ENCODE measurements around the gene C19orf12. TPM values are rescaled to one million over a fixed set of nuclear protein-coding genes. Genes with fewer than 3 reads are reported as not detected.
A peak's percentile ranks its signal among the peaks of the same experiment; 100 is the strongest.
"Not testable (repeated sequence)": the region's sequence is repeated elsewhere in the genome, so short reads cannot be mapped to it uniquely, and the experiment has no call there.

The C19orf12 gene
- total RNA-seq, 1 experiment from 2014 or later: 60.3 TPM

- in situ Hi-C loops (cut with HindIII; ENCODE audit: low pct_unique_long_range_greater_than_20kb, low sequenced_read_pairs): no loop called here
- no peak for DNase-seq (ENCODE audit: low read depth, low spot score)
Observed at GRCh38 chr19:29741226-29741625, 26.2 kb upstream of the C19orf12 start.

- no peak for DNase-seq (ENCODE audit: low read depth, low spot score)
- in situ Hi-C loops (cut with HindIII; ENCODE audit: low pct_unique_long_range_greater_than_20kb, low sequenced_read_pairs): no loop called here
Observed at GRCh38 chr19:29737461-29738000, 22.5 kb upstream of the C19orf12 start.

DNA sequence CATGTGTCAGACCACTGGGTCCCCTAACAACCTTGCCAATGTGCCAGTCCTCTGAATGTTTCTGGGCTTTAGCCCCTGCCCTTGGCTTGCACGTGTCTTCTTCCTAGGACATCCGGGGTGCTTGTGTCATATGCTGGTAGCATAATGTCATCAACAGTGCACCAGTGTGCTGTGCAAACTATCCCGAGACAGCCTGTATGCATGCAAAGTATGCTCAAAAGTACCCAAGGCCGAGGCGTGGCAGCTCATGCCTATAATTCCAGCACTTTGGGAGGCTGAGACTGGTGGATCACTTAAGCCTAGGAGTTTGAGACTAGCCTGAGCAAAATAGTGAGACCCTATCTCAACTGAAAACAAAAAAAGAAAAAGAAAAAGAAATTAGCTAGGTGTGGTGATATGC lies 20.8 kb upstream of the C19orf12 start:
- in situ Hi-C loops (cut with HindIII; ENCODE audit: low pct_unique_long_range_greater_than_20kb, low sequenced_read_pairs): no loop called here
- no peak for DNase-seq (ENCODE audit: low read depth, low spot score)

- in situ Hi-C loops (cut with HindIII; ENCODE audit: low pct_unique_long_range_greater_than_20kb, low sequenced_read_pairs): no loop called here
- DNase-seq (ENCODE audit: low read depth, low spot score): no peak
Observed at GRCh38 chr19:29731331-29731850, 16.3 kb upstream of the C19orf12 start.

DNA sequence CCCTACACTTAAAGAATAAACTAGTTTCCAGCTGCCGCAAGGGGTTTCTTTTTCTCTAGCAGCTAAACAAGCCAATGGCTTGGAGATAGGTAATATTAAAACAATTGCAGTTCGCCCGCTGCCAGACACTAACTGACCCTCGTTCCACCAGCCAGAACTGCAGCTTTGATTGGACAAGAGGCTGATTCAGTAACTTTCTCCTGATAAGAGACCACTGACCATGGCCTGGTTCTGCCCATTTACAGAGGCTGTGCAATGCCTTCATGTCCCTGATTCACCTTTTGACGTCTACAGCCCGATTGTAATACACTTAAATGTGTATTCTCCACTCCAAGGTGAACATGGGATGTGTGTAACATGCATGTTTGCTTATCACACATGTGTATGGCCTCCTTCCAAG lies 12.8 kb upstream of the C19orf12 start:
- in situ Hi-C loops (cut with HindIII; ENCODE audit: low pct_unique_long_range_greater_than_20kb, low sequenced_read_pairs): no loop called here
- DNase-seq (ENCODE audit: low read depth, low spot score): no peak

- no peak for DNase-seq (ENCODE audit: low read depth, low spot score)
- in situ Hi-C loops (cut with HindIII; ENCODE audit: low pct_unique_long_range_greater_than_20kb, low sequenced_read_pairs): no loop called here
Observed at GRCh38 chr19:29724746-29725145, 9.7 kb upstream of the C19orf12 start.

- in situ Hi-C loops (cut with HindIII; ENCODE audit: low pct_unique_long_range_greater_than_20kb, low sequenced_read_pairs): no loop called here
- no peak for DNase-seq (ENCODE audit: low read depth, low spot score)
Observed at GRCh38 chr19:29724102-29724641, 9.1 kb upstream of the C19orf12 start.

DNA sequence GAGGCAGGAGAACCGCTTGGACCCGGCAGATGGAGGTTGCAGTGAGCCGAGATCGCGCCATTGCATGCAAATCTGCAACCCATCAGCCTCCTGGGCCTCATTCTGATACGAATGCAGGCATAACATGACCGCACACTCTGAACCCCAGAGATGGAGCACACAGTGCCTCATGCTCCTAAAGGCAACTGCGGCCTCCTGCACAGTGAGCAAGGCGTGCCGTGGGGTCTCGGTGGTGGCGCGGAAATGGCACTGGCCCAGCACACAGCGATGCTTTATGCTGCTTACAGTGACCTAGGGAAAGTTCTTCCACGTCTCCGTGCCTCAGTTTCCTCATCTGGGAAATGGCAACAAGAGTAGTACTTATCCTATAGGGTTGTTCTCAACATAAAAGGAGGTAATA lies 2.0 kb upstream of the C19orf12 start:
- in situ Hi-C loops (cut with HindIII; ENCODE audit: low pct_unique_long_range_greater_than_20kb, low sequenced_read_pairs): no loop called here
- no peak for DNase-seq (ENCODE audit: low read depth, low spot score)

DNA sequence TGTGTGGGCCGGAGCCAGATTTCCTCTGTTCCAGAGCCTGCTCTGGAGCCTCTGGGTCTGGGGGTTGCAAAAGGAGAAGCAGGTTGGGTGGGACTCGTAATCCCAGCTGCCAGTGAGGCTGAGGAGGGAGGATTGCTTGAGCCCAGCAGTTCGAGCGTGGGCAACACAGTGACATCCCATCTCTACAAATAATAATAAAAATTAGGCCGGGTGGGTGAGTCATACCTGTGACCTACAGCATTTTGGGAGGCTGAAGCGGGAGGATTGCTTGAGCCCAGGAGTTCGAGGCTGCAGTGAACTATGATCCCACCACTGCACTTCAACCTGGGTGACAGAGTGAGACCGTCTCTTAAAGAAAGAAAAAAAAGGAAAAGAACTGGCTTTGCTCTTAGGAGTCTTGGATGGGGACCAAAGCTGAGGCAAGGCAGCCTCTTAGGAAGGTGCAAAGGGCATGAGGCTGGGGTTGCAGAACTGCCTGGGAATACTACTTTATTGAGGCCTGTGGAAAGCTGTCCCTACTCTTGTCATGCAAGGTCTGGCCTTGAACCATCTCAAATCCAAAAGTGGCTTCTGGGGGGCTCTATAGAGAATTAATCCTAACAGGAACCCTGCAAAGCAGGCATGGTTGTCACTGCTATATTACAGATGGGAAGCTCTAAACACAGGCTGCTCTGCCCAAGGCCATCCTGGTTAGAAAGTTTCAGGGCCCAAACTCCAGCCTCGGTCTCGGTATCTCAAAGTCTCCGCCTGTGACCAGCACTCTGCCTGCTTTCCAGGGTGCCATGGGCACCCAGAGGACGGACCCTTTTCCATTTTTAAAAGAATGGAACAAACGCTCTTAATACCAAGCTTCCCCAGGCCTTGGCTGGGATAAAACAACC lies 880 bp upstream of the C19orf12 start:
- no peak for DNase-seq (ENCODE audit: low read depth, low spot score)
- in situ Hi-C loops (cut with HindIII; ENCODE audit: low pct_unique_long_range_greater_than_20kb, low sequenced_read_pairs): no loop called here

- no peak for DNase-seq (ENCODE audit: low read depth, low spot score)
- in situ Hi-C loops (cut with HindIII; ENCODE audit: low pct_unique_long_range_greater_than_20kb, low sequenced_read_pairs): no loop called here
Observed at GRCh38 chr19:29714371-29714952, 599 bp downstream of the C19orf12 start.

- in situ Hi-C loops (cut with HindIII; ENCODE audit: low pct_unique_long_range_greater_than_20kb, low sequenced_read_pairs): no loop called here
- DNase-seq (ENCODE audit: low read depth, low spot score): no peak
Observed at GRCh38 chr19:29712744-29713516, 2.1 kb downstream of the C19orf12 start.

- in situ Hi-C loops (cut with HindIII; ENCODE audit: low pct_unique_long_range_greater_than_20kb, low sequenced_read_pairs): no loop called here
- no peak for DNase-seq (ENCODE audit: low read depth, low spot score)
Observed at GRCh38 chr19:29711584-29712132, 3.4 kb downstream of the C19orf12 start.

DNA sequence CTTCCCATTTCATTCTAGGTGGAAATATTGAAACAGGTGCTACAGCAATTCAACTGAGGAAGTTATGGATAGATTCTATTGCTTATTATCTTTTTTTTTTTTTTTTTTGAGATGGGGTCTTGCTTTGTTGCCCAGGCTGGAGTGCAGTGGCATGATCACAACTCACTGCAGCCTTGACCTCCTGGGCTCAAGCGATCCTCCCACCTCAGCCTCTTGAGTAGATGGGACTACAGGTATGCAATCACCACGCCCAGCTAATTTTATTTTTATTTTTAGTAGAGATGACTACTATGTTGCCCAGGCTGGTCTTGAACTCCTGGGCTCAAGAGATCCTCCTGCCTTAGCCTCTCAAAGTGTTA lies 5.6 kb downstream of the C19orf12 start:
- DNase-seq (ENCODE audit: low read depth, low spot score); in situ Hi-C loops (cut with HindIII; ENCODE audit: low pct_unique_long_range_greater_than_20kb, low sequenced_read_pairs): not testable (repeated sequence)

- in situ Hi-C loops (cut with HindIII; ENCODE audit: low pct_unique_long_range_greater_than_20kb, low sequenced_read_pairs): no loop called here
- DNase-seq (ENCODE audit: low read depth, low spot score): peak; percentile 61
Observed at GRCh38 chr19:29708554-29709439, 6.3 kb downstream of the C19orf12 start.

DNA sequence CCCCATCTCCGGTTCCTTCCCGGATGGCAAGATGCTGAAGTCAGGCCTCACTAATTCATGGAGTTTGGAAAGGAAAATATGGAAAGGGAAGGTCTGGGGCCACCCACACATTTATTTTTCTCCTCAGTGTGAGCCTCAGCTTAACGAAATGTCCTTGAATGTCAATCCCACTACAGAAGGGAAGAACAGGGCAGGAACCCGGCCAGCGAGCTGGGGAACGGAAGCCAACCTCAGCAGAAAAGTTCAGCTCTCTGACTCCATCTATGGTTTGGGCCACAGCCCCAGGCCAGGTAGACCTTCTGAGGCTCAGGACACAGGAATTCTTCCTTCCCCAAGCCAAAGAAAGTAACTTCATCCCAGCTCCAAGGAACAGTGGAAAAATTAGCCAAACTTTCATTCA lies 8.4 kb downstream of the C19orf12 start:
- in situ Hi-C loops (cut with HindIII; ENCODE audit: low pct_unique_long_range_greater_than_20kb, low sequenced_read_pairs): no loop called here
- DNase-seq (ENCODE audit: low read depth, low spot score): no peak

DNA sequence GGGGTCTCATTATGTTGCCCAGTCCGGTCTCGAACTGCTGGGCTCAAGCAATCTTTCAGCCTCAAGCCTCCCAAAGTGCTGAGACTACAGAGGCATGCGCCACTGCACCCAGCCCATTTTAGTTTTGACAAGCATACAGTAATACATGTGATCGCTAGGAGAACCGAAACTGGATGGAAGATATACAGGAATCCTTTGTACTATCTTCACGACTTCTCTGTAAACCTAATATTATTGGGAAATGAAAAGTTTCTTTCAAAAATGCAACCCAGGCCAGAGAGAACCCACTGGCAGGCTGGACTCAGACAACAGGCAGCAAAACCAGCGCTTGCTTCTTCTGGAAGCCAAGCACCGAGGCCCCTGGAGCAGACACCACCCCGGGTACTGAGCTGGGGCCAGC lies 9.4 kb downstream of the C19orf12 start:
- in situ Hi-C loops (cut with HindIII; ENCODE audit: low pct_unique_long_range_greater_than_20kb, low sequenced_read_pairs): no loop called here
- DNase-seq (ENCODE audit: low read depth, low spot score): peak; percentile 87

Data from SK-MEL-5 (cell line).